Left ventricle myocardium inferior (tissue), 1 donor: ENCODE results near the gene CACNB4. TPM values are rescaled to one million over a fixed set of nuclear protein-coding genes. Genes with fewer than 3 reads are reported as not detected.

ENCODE experiments used
- DNase-seq: peaks from one replicate; pipeline ENCODE4 v3.0.0-alpha.2; 2020
- H3K27ac ChIP-seq: fragments of 200-600 bp; replicated peaks from 2 replicates; pipeline ENCODE4 v1.8.0; 2021
- H3K27me3 ChIP-seq: fragments of 200-600 bp; 2 replicates; pipeline ENCODE4 v1.8.0; 2021; ENCODE audit warnings: low read depth
- H3K36me3 ChIP-seq: fragments of 200-600 bp; 2 replicates; pipeline ENCODE4 v1.8.0; 2021
- H3K4me1 ChIP-seq: fragments of 200-600 bp; 2 replicates; pipeline ENCODE4 v1.8.0; 2021
- H3K4me3 ChIP-seq: fragments of 200-600 bp; 2 replicates; pipeline ENCODE4 v1.8.0; 2021; ENCODE audit warnings: mild to moderate bottlenecking, moderate library complexity
- H3K9me3 ChIP-seq: fragments of 200-600 bp; replicated peaks from 2 replicates; pipeline ENCODE4 v1.8.0; 2021
- CTCF ChIP-seq: fragments of 200-600 bp; IDR thresholded peaks from 2 replicates; pipeline ENCODE4 v1.8.0; 2021; ENCODE audit warnings: antibody characterized with exemption, mild to moderate bottlenecking, borderline replicate concordance
- intact Hi-C: fragments of 100-400 bp; cut with micrococcal nuclease; formaldehyde crosslinking; loops from one replicate; pipeline ENCODE4 v1.11.0; 2022
- total RNA-seq: library from RNA; stranded (reverse); fragmentation: NEBNext Ultra II Directional; extraction: Animal tissue kit (Norgen Biotek cat#: 25700); gene quantifications from one replicate; pipeline ENCODE4 v1.2.1, GENCODE V29; 2021
- donor health status: DM: no; HTN: yes; CAD: no; lungs with severe emphysema.

The CACNB4 gene
- total RNA-seq, 1 donor from 2014 or later: 0.25 TPM

GRCh38 chr2:151845884-151846283, 253.0 kb downstream of the CACNB4 start:
- intact Hi-C loops: no loop called here
- no peaks in the 10 kb centered on the region for H3K9me3 ChIP-seq
- no peak for TF ChIP-seq CTCF
- H3K4me3 ChIP-seq: no peak overlapping the region
- no peaks in the 10 kb centered on the region for H3K36me3 ChIP-seq
- peaks cover 36% of the 10 kb centered on the region for H3K4me1 ChIP-seq
- no peak overlapping the region for H3K27ac ChIP-seq
- H3K27me3 ChIP-seq: no peaks in the 10 kb centered on the region
- no peak for DNase-seq

GRCh38 chr2:151845481-151845880, 253.4 kb downstream of the CACNB4 start:
- Histone ChIP-seq H3K27ac (peak overlapping the region; percentile 55), H3K27me3 (no peaks in the 10 kb centered on the region), H3K4me1 (peaks cover 35% of the 10 kb centered on the region), H3K36me3 (no peaks in the 10 kb centered on the region), H3K4me3 (no peak overlapping the region), H3K9me3 (no peaks in the 10 kb centered on the region)
- no peak for DNase-seq
- TF ChIP-seq CTCF: no peak
- intact Hi-C loops: no loop called here

GRCh38 chr2:151844211-151844896, 254.5 kb downstream of the CACNB4 start:
- H3K4me1 ChIP-seq: peaks cover 35% of the 10 kb centered on the region
- DNase-seq: no peak
- intact Hi-C loops: no loop called here
- H3K36me3 ChIP-seq: no peaks in the 10 kb centered on the region
- no peak for TF ChIP-seq CTCF
- no peaks in the 10 kb centered on the region for H3K27me3 ChIP-seq
- H3K27ac ChIP-seq: peak overlapping the region; percentile 55
- no peaks in the 10 kb centered on the region for H3K9me3 ChIP-seq
- H3K4me3 ChIP-seq: no peak overlapping the region

GRCh38 chr2:151843691-151844061, 255.2 kb downstream of the CACNB4 start:
- peaks cover 35% of the 10 kb centered on the region for H3K4me1 ChIP-seq
- intact Hi-C loops: no loop called here
- H3K36me3 ChIP-seq: no peaks in the 10 kb centered on the region
- no peak for DNase-seq
- no peak for TF ChIP-seq CTCF
- H3K9me3 ChIP-seq: no peaks in the 10 kb centered on the region
- H3K27me3 ChIP-seq: no peaks in the 10 kb centered on the region
- H3K4me3 ChIP-seq: no peak overlapping the region
- peak overlapping the region; percentile 55 for H3K27ac ChIP-seq

- Histone ChIP-seq H3K27me3 (no peaks in the 10 kb centered on the region), H3K27ac (peak overlapping the region; percentile 55), H3K9me3 (no peaks in the 10 kb centered on the region), H3K36me3 (no peaks in the 10 kb centered on the region), H3K4me1 (peaks cover 35% of the 10 kb centered on the region), H3K4me3 (no peak overlapping the region)
- DNase-seq: no peak
- no peak for TF ChIP-seq CTCF
- intact Hi-C loops: no loop called here
Measured at GRCh38 chr2:151842830-151843690, 255.8 kb downstream of the CACNB4 start.
